Urinary bladder (tissue), 4 donors: ENCODE data around the gene PAPPA. TPM values are rescaled to one million over a fixed set of nuclear protein-coding genes. Genes with fewer than 3 reads are reported as not detected.

Experiments
- DNase-seq: peaks from one replicate; pipeline ENCODE4 v3.0.0-alpha.2; 2015; ENCODE audit errors: extremely low spot score
- H3K27ac ChIP-seq: one replicate; pipeline ENCODE4 v1.5.1; 2013; ENCODE audit warnings: low read depth, mild to moderate bottlenecking, moderate library complexity
- H3K36me3 ChIP-seq: one replicate; pipeline ENCODE4 v1.6.1; 2013; ENCODE audit warnings: mild to moderate bottlenecking, moderate library complexity; ENCODE audit not compliant: insufficient read depth
- H3K4me1 ChIP-seq: one replicate; pipeline ENCODE4 v1.6.1; 2013; ENCODE audit warnings: mild to moderate bottlenecking, moderate library complexity; ENCODE audit not compliant: insufficient read depth
- H3K4me3 ChIP-seq: one replicate; pipeline ENCODE4 v1.5.1; 2013; ENCODE audit warnings: low read depth, low read length
- WGBS: extraction: QIAGEN DNeasy Blood & Tissue Kit; methylation state at CpG from one replicate; pipeline ENCODE4 v1.1.7; 2013; 5-methylcytosine and 5-hydroxymethylcytosine counted together
- polyA plus RNA-seq: library from polyadenylated mRNA; stranded (reverse); fragments of 200-250 nt; gene quantifications from one replicate; pipeline ENCODE4 v1.2.3, GENCODE V29; 2013
- total RNA-seq: library from RNA; depleted of rRNA; stranded (reverse); fragments of >200 nt; gene quantifications from one replicate; pipeline ENCODE4 v1.2.3, GENCODE V29; 2014
- donor health status: healthy with polysubstance abuse.
- donor health status: healthy.

PAPPA gene
- total and polyA plus RNA-seq, 2 donors: 4.2 to 5.9 TPM

DNA sequence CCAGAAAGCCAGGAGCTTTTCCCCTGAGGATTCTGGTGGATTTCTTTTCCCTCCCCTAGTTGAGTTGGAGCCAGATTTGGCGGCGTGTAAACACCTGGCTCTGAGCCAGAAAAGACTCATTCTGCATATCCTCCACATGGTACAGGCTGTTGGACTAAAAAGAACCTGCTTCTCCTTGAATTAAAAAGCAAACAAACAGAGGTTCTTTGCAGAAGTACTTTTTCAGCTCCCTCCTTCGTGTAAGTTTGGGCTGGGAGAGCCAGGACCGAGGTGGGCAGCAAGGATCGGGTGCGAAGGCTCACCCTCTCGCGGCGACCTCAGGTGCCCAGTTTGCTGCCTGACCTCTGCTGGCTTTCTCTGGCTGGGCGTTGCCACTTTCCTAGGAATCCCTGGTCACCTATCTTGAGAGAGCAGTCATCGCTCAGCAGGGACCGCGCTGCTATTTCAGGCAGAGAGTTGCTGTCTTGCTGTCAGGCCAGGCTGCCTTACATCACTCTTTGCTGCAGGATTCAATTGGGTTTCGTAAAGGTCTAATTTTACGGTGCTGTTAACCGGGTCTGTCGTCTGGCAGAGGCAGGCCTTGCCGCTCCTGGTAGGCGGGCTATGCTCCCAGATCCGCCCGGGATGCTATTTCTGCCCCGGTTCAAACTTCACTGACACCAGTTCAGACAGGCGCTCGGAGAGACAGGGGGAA is 3.2 kb downstream of the PAPPA start:
- WGBS: 12% methylated on average over 24 of the region's 24 CpGs
- H3K4me3 ChIP-seq: peak overlapping the region; percentile 5
- H3K4me1 ChIP-seq: no peaks in the 10 kb centered on the region
- H3K36me3 ChIP-seq: no peaks in the 10 kb centered on the region
- no peak for DNase-seq
- H3K27ac ChIP-seq: peak overlapping the region; percentile 4

DNA sequence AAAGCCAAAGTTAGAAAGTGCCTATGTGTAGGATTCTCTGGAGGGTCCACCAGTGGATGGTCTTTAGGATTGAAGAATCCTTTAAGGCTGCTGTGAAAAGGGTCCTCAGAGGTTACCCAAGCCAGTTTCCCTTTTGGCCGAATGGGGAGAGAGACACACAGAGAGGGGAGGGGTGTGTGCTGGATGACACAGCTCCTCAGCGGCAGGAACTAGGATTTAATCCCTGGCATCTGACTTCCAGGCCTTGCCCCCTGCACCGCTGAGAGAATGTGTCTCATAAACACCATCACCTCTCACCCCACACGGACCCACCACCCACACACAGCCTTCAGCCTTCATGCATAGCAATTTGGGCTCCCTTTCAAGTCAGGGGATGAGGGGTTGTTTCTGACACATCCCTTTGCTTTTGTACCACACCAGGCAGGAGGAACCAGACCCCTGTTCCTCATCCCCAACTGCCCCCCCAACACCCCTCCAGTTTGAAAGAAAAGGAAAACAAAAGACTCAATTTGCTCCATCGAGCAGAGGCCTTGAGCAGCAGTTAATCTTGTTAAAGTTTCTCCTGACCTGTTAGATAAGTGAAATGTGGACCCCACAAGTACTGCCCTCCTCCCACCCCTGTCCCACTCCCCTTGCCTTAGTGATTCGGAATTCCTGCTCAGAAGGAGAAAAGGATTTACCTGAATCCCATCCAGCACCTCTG is 4.0 kb downstream of the PAPPA start:
- Histone ChIP-seq H3K4me3 (no peak overlapping the region), H3K4me1 (no peaks in the 10 kb centered on the region), H3K27ac (no peak overlapping the region), H3K36me3 (no peaks in the 10 kb centered on the region)
- no peak for DNase-seq
- WGBS: 50% methylated on average over 6 of the region's 6 CpGs

DNA sequence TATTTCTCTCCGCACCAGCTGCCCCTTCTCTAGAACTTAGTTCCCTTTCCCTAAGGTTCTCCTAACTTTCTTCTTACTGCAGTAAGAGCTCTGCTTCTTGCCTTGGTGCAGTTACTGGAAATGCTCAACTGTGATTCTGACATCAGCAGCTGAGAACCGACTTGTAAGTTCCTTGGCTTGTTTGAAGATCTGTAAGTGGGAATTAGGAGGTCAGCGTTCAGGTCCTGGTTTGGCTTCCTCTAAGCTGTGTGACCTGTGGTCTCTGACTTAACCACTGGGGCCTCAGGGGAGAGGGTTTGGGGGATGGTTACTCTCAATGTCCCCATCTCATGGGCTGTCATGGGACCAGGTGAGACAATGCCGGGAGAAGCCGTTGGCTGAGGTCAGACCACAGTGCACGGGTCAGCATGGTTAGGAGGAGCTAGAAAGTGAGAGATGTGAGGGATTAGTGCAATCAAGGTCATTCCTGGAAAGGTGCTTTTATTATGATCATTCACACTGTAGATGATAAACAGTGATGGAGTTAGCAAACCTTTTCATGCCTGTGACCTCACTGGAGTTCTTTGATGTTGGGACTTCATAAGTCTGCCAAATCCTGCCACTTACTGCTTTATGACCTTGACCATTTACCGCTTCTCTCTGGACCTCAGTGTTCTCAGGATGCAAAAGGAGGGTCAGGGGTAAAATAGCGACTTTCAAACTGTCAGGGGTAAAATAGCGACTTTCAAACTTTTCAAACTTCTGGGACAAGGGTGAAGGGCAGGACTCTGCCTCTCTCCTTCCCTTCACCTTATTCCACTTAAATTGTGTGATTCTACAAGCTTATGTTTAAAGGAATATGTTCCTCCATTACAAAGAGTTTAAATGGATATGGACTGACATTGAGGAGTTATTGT is 7.3 kb downstream of the PAPPA start:
- H3K4me1 ChIP-seq: no peaks in the 10 kb centered on the region
- no peak for DNase-seq
- 78% methylated on average over 9 of the region's 9 CpGs for WGBS
- no peak overlapping the region for H3K4me3 ChIP-seq
- no peak overlapping the region for H3K27ac ChIP-seq
- no peaks in the 10 kb centered on the region for H3K36me3 ChIP-seq

DNA sequence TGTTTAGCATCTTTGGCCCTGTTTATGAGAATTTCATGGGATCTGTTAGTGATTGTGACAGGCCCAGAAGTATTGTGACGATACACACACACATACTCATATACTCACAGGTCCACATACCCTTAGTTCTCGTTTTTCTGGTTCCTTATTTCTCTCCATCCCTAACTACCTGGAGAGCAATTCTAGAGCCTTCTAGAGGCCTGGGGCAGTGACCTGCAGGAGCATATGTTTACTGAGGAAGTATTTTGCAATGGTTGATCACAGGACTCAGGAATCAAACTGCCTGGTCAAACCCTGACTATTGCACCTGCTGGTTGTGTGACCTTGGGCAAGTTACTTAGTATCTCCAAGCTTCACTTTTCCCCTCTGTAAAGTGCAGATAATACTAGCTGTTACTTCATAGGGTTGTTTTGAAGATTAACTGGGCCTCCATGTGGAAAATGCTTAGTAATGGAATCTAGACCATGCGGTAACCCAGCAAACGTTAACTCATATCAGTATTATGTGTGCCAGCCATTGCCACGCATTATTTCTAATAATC is 8.7 kb downstream of the PAPPA start:
- Histone ChIP-seq H3K27ac (no peak overlapping the region), H3K4me3 (no peak overlapping the region), H3K4me1 (no peaks in the 10 kb centered on the region), H3K36me3 (no peaks in the 10 kb centered on the region)
- 79% methylated on average over 5 of the region's 5 CpGs for WGBS
- no peak for DNase-seq

DNA sequence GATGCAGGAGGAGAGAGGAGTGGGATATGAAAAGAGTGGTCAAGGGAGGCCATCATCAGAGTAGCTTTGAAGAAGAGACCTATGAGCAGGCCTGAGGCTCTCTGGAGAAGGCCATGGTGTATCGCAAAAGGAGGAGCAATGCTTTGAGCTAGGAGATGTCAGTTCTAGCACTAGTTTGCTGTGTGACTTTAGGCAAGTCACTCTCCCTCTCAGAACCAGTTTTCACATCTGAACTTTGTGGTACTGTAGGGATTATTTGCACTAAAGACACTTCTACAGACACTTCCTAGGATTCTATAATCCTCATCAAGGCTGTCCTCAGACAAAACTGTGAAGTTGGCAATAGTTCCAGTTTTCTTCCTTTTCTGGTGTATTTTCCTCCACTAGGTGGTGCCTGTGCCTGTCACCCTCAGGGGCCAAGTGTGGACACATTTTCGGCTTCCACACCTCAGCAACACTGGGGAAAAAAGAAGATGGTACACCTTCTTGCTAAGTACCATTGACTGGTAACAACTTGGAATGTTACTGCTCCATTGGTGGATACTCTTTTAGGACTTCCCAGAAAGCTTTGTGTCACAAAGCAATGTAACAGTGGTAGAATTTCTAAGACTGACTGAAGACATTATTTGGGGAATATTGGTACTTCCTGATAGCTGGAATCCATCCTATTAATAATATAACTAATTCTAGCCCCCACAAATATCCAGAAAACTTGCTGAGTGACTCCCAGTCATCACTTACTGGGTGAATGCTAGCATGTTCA is 9.9 kb downstream of the PAPPA start:
- Histone ChIP-seq H3K36me3 (no peaks in the 10 kb centered on the region), H3K4me3 (no peak overlapping the region), H3K27ac (no peak overlapping the region), H3K4me1 (no peaks in the 10 kb centered on the region)
- no peak for DNase-seq
- 94% methylated on average over 2 of the region's 2 CpGs for WGBS

DNA sequence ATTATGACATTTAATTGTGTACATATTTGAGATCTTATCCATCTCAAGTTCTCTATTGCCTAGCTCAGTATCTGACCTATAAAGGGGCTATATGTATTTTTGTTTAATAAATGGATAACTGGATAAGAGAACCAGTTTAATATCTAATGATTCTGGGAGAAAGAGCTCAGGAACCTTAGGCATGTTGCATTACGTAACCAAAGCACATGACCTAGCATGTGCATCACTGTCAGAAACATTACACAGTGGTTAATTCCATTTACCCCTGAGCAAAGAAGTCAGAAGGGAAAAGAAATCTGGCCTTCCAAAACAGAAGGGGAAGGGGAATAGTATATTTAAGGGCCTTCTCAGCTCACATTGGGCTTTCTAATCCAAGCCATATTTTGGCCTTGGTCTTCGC is 12.3 kb downstream of the PAPPA start:
- no peak for DNase-seq
- no peaks in the 10 kb centered on the region for H3K4me1 ChIP-seq
- H3K27ac ChIP-seq: no peak overlapping the region
- no peak overlapping the region for H3K4me3 ChIP-seq
- 88% methylated on average over 2 of the region's 2 CpGs for WGBS
- H3K36me3 ChIP-seq: no peaks in the 10 kb centered on the region

DNA sequence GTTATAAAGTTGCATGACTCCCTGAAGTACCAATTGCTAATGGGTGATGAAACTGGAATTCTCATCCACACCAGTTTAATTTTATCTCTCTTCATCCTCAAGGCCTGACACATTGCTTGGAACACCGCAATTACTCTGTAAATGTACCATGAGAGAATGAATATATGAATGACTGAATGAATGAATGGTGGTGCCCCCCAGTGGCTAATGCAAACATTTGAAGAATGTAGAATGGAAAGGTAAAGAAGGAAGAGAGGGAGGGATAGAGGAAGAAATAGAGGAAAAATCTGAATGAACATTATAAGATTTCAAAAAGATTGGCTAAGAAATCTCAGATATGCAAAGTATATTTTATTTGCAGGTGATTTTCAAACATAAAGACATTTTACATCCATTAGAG is 13.1 kb downstream of the PAPPA start:
- H3K4me1 ChIP-seq: no peaks in the 10 kb centered on the region
- WGBS: 99% methylated on average over 1 of the region's 1 CpG
- H3K36me3 ChIP-seq: no peaks in the 10 kb centered on the region
- no peak for DNase-seq
- H3K27ac ChIP-seq: no peak overlapping the region
- no peak overlapping the region for H3K4me3 ChIP-seq

DNA sequence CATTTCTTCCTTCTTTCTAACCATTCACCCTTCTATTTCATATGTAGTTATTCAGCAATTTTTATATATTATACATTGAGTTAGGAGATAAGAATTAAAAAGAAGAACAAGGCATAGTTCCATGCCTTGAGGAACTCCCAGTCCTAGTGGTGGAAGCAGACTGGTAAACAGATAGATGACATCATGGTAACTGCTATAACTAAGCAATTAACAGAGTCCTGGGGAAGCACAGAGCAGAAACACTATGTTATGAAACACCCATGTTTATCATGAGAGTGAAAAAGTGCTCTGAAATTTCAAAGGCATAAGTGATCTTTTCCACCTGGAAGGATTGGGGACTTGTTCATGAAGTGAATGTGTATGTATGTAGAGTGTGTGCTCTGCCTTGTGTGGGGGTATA is 14.6 kb downstream of the PAPPA start:
- no peaks in the 10 kb centered on the region for H3K36me3 ChIP-seq
- no peak overlapping the region for H3K27ac ChIP-seq
- no peak for DNase-seq
- no peak overlapping the region for H3K4me3 ChIP-seq
- H3K4me1 ChIP-seq: no peaks in the 10 kb centered on the region

DNA sequence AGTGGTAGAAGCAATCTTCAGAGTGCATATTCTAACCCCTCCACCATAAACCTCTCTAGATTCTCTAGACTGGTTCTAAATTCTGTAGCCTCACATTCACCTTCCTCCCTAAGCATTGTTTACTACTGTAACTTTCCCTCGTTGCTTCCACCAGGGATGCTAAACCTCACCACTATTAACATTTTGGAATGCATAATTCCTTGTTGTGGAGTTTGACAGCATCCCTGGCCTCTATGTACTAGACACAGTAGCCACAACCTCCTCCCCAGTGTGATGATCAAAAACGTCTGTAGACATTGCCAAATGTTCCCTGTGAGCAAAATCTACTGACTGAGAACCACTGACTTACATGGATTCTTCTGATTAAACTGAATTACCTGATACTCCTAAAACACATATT is 18.6 kb downstream of the PAPPA start:
- Histone ChIP-seq H3K36me3 (no peaks in the 10 kb centered on the region), H3K27ac (no peak overlapping the region), H3K4me3 (no peak overlapping the region), H3K4me1 (no peaks in the 10 kb centered on the region)
- no peak for DNase-seq
- 61% methylated on average over 2 of the region's 2 CpGs for WGBS

DNA sequence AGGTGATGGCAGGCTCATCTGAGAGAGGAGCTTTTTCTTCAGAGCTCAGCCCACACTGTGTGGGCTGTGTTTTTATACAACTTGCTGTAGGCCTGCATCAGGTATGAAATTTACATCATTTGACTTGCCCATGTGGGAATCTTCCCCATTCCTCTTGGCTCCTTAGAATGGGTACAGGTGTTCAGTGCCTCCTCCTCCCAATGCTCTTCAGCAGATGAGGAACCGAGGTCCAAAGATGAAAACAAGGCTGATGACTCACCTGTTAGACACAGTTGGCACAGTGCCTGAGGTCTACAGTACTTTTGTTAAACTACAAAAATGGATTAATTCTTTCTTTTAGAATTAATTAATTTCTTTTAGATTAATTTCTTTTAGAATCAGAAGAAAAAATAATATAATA is 20.8 kb downstream of the PAPPA start:
- DNase-seq: no peak
- 72% methylated on average over 1 of the region's 1 CpG for WGBS
- Histone ChIP-seq H3K4me1 (no peaks in the 10 kb centered on the region), H3K36me3 (no peaks in the 10 kb centered on the region), H3K4me3 (no peak overlapping the region), H3K27ac (no peak overlapping the region)

DNA sequence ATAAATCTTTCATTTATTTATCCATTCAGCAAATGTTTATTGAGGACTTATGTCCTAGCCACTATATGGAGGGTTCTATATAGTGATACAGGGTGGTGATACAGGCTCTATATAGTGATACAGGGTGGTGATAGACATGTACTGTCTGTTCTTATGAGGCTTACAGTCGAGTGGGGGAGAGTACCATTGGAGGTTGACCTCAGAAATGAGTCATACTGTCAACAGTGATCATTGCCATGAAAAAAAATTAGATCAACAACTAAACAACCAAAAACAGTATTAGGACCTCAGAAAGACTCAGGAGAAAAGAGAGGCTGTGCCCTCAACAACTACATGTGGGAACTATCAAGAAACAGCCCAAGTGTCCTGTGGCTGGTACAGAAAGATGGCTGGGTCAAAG is 22.0 kb downstream of the PAPPA start:
- Histone ChIP-seq H3K4me3 (no peak overlapping the region), H3K4me1 (no peaks in the 10 kb centered on the region), H3K27ac (no peak overlapping the region), H3K36me3 (no peaks in the 10 kb centered on the region)
- 55% methylated on average over 1 of the region's 1 CpG for WGBS
- no peak for DNase-seq

DNA sequence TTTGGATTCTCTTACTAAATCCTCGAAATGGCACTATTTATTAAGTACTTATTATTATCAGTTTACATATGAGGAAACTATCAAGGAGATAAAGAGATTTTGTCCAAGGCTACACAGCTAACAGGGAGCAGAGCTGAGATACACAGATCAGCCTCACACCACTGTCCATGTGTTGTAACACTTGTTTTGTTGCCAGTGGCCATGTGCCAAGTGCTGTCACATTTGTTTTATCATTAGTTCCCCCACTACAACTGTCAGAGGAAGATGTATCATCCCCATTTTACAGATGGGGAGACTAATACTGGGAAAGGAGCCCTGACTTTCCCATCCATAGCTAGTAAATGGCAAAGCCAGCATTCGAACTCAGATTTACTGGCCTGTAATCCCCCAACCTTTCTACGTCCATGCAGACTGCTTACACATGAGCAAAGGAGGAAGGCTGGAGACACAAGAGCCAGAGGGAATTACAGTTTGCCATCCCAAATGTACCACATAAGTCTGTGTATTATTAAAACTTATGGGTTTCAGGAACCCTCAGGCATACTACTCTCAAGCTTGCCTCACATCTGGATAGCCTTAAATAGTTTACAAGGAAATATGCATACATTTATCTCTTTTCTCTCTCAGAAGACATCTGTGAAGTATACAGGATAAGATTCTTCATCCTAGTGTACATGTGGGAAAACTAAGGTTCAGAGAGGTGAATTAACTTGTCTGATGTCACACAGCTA is 25.1 kb downstream of the PAPPA start:
- DNase-seq: no peak
- WGBS: 60% methylated on average over 3 of the region's 3 CpGs
- H3K4me3 ChIP-seq: no peak overlapping the region
- no peaks in the 10 kb centered on the region for H3K4me1 ChIP-seq
- no peaks in the 10 kb centered on the region for H3K36me3 ChIP-seq
- H3K27ac ChIP-seq: no peak overlapping the region

DNA sequence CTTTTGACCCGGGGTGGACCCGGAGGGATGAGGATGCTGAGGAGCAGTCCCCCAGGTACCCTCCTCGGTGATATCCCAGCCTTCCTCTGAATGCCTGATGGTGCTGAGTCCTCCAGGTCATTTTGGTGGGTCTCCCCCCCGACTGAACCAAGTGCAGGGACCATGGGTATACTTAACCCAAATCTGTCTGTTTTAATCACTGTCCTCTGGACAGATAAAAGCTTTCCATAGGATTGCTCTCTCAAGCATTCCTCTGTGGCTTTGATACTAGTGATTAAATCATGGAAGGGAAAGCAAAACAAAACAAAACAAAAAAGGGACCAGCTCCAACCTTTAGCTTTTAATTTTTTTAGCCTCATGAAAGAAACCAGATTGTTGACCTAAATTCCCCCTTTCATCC is 26.0 kb downstream of the PAPPA start:
- WGBS: 75% methylated on average over 4 of the region's 4 CpGs
- no peak overlapping the region for H3K27ac ChIP-seq
- no peak for DNase-seq
- no peaks in the 10 kb centered on the region for H3K36me3 ChIP-seq
- no peaks in the 10 kb centered on the region for H3K4me1 ChIP-seq
- H3K4me3 ChIP-seq: no peak overlapping the region
